Tibial nerve (tissue), 4 donors: ENCODE measurements around the gene ERF. TPM values are rescaled to one million over a fixed set of nuclear protein-coding genes. Genes with fewer than 3 reads are reported as not detected.

Experiments
- DNase-seq, 2 donors: peaks; one replicate each; pipeline ENCODE4 v3.0.0-alpha.2; 2019; ENCODE audit warnings: low spot score in 2 of 2
- H3K27ac ChIP-seq, 4 donors: fragments of 200-600 bp; sonication (generic) in 3 of 4; one replicate each; pipeline ENCODE4 v1.5.1; 2017 to 2019; ENCODE audit warnings: mild to moderate bottlenecking in 1 of 4
- H3K27me3 ChIP-seq, 2 donors: fragments of 200-600 bp; sonication (generic) in 1 of 2; one replicate each; pipeline versions ENCODE4 v1.5.1 to v1.6.0; 2017 to 2019
- H3K36me3 ChIP-seq, 3 donors: fragments of 200-600 bp; sonication (generic); one replicate each; pipeline ENCODE4 v1.5.1; 2018 to 2019
- H3K4me1 ChIP-seq, 4 donors: fragments of 200-600 bp; sonication (generic) in 3 of 4; one replicate each; pipeline ENCODE4 v1.5.1; 2017 to 2019
- H3K4me3 ChIP-seq, 4 donors: fragments of 200-600 bp; sonication (generic) in 3 of 4; one replicate each; pipeline ENCODE4 v1.5.1; 2017 to 2019; ENCODE audit warnings: mild to moderate bottlenecking in 1 of 4, moderate library complexity in 1 of 4
- H3K9me3 ChIP-seq, 4 donors: fragments of 200-600 bp; sonication (generic) in 3 of 4; one replicate each; pipeline ENCODE4 v1.5.1; 2017 to 2019
- CTCF ChIP-seq, 5 experiments: fragments of 200-600 bp in 3 of 5; fragments of 450-650 bp in 2 of 5; sonication (generic) in 3 of 5; IDR thresholded peaks; one replicate each; pipeline ENCODE4 v1.5.1; 2016 to 2019; ENCODE audit warnings: antibody characterized with exemption in 5 of 5, mild to moderate bottlenecking in 3 of 5, moderate library complexity in 2 of 5
- EP300 ChIP-seq, 2 donors: sonication (generic); formaldehyde crosslinking; IDR thresholded peaks; one replicate each; pipeline ENCODE4 v1.6.1; 2017; ENCODE audit warnings: antibody characterized with exemption in 2 of 2, mild to moderate bottlenecking in 1 of 2
- POLR2A ChIP-seq, 2 donors: fragments of 450-650 bp; IDR thresholded peaks; one replicate each; pipeline ENCODE4 v1.6.1; 2017; ENCODE audit warnings: antibody characterized with exemption in 2 of 2, mild to moderate bottlenecking in 2 of 2, moderate library complexity in 2 of 2
- WGBS, 2 donors: methylation state at CpG; one replicate each; pipeline ENCODE4 v1.1.5; 2018; 5-methylcytosine and 5-hydroxymethylcytosine counted together
- total RNA-seq, 4 donors: library from RNA; depleted of rRNA; stranded (reverse); fragments of >200 nt; gene quantifications; one replicate each; pipeline ENCODE4 v1.1.0, GENCODE V29; 2016

ERF gene
- total RNA-seq, 4 donors from 2014 or later: 30.4 to 42.6 (median 35.1) TPM

- Histone ChIP-seq H3K27ac (no peak overlapping the region), H3K9me3 (no peaks in the 10 kb centered on the region), H3K4me3 (no peak overlapping the region), H3K4me1 (peaks cover 0 to 27% (median 21%) of the 10 kb centered on the region in 4 donors), H3K27me3 (no peaks in the 10 kb centered on the region), H3K36me3 (peaks cover 0 to 66% (median 28%) of the 10 kb centered on the region in 3 donors)
- DNase-seq: no peak
- TF ChIP-seq EP300 (IDR thresholded peaks at IDR 0.05) (no peak), CTCF (IDR thresholded peaks at IDR 0.05) (no peak), POLR2A (IDR thresholded peaks at IDR 0.05) (no peak)
- WGBS, 2 donors: 69 to 82% methylated on average over 4 of the region's 4 CpGs
Measured at GRCh38 chr19:42288387-42288786, 33.5 kb upstream of the ERF start.

DNA sequence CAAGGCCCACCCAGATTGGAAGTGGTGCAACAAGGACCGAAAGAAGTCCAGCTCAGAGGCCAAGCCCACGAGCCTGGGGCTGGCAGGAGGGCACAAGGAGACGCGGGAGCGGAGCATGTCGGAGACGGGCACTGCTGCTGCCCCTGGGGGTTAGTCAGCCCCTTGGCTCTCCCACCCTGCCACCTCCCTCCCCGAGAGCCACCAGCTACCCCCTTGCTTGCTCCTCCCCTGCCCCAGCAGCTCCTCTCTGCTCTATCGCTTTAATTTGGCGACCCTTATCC lies 32.8 kb upstream of the ERF start:
- Histone ChIP-seq H3K36me3 (peaks cover 0 to 60% (median 28%) of the 10 kb centered on the region in 3 donors), H3K9me3 (no peaks in the 10 kb centered on the region), H3K27me3 (no peaks in the 10 kb centered on the region), H3K27ac (no peak overlapping the region), H3K4me3 (no peak overlapping the region), H3K4me1 (peaks cover 0 to 33% (median 28%) of the 10 kb centered on the region in 4 donors)
- no peak for TF ChIP-seq EP300 (IDR thresholded peaks at IDR 0.05)
- no peak for TF ChIP-seq POLR2A (IDR thresholded peaks at IDR 0.05)
- TF ChIP-seq CTCF (IDR thresholded peaks at IDR 0.05): no peak
- 87 to 88% methylated on average over 10 of the region's 10 CpGs for WGBS, 2 donors
- no peak for DNase-seq

DNA sequence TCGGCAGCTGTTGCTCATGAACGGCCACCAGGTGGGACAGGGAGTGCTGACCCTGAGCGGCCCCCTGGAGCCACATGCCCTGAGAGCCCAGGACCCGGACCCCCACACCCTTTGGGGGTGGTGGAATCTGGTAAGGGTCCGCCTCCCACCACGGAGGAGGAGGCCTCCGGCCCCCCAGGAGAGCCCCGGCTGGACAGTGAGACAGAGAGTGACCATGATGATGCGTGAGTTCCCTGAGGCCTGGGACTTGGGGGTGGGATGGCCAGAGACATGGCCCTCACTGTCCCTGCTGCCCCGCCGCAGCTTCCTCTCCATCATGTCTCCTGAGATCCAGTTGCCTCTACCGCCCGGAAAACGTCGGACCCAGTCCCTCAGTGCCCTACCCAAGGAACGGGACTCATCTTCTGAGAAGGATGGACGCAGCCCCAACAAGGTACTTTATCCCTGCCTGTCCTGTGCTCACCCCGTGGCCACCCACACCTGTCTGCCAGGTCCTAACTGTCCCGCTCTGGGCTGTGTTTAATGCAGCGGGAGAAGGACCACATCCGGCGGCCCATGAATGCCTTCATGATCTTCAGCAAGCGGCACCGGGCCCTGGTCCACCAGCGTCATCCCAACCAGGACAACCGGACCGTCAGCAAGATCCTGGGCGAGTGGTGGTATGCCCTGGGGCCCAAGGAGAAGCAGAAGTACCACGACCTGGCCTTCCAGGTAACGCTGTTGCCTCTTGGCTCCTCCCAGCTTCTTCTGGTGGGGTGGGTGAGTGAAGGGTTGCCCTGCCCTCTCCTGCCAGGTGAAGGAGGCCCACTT lies 32.3 kb upstream of the ERF start:
- Histone ChIP-seq H3K4me1 (peaks cover 3 to 38% (median 33%) of the 10 kb centered on the region in 4 donors), H3K27ac (peak overlapping the region; percentile 72 to 96 (median 92)), H3K27me3 (no peaks in the 10 kb centered on the region), H3K36me3 (peaks cover 0 to 55% (median 28%) of the 10 kb centered on the region in 3 donors), H3K9me3 (no peaks in the 10 kb centered on the region), H3K4me3 (no peak overlapping the region)
- 80 to 84% methylated on average over 15 to 30 of the region's 30 CpGs for WGBS, 2 donors
- DNase-seq: no peak
- TF ChIP-seq CTCF (IDR thresholded peaks at IDR 0.05) (no peak), POLR2A (IDR thresholded peaks at IDR 0.05) (no peak), EP300 (IDR thresholded peaks at IDR 0.05) (no peak)

GRCh38 chr19:42286349-42287016 lies 31.6 kb upstream of the ERF start:
- peak overlapping the region in 1 of 4 donors; percentile 72 for H3K4me3 ChIP-seq
- no peaks in the 10 kb centered on the region for H3K27me3 ChIP-seq
- 15 to 20% methylated on average over 10 to 13 of the region's 13 CpGs for WGBS, 2 donors
- DNase-seq: no peak
- no peaks in the 10 kb centered on the region for H3K9me3 ChIP-seq
- peaks cover 3 to 46% (median 40%) of the 10 kb centered on the region in 4 donors for H3K4me1 ChIP-seq
- TF ChIP-seq CTCF (IDR thresholded peaks at IDR 0.05) (no peak), POLR2A (IDR thresholded peaks at IDR 0.05) (peak in 1 of 2 donors; percentile 17)
- peaks cover 0 to 47% (median 26%) of the 10 kb centered on the region in 3 donors for H3K36me3 ChIP-seq
- H3K27ac ChIP-seq: peak overlapping the region; percentile 72 to 96 (median 92)

- Histone ChIP-seq H3K27ac (peak overlapping the region; percentile 72 to 96 (median 92)), H3K9me3 (no peaks in the 10 kb centered on the region), H3K4me3 (peak overlapping the region in 1 of 4 donors; percentile 72), H3K4me1 (peaks cover 3 to 51% (median 46%) of the 10 kb centered on the region in 4 donors), H3K27me3 (no peaks in the 10 kb centered on the region), H3K36me3 (peaks cover 0 to 42% (median 21%) of the 10 kb centered on the region in 3 donors)
- WGBS, 2 donors: 17 to 20% methylated on average over 6 of the region's 6 CpGs
- TF ChIP-seq CTCF (IDR thresholded peaks at IDR 0.05) (no peak), EP300 (IDR thresholded peaks at IDR 0.05) (no peak), POLR2A (IDR thresholded peaks at IDR 0.05) (no peak)
- no peak for DNase-seq
Measured at GRCh38 chr19:42285988-42286348, 31.0 kb upstream of the ERF start.
